ENCODE data around the gene DDX41.
A peak's percentile ranks its signal among the peaks of the same experiment; 100 is the strongest.
"Not testable (repeated sequence)": the region's sequence is repeated elsewhere in the genome, so short reads cannot be mapped to it uniquely, and the experiment has no call there.

DDX41 gene

DNA sequence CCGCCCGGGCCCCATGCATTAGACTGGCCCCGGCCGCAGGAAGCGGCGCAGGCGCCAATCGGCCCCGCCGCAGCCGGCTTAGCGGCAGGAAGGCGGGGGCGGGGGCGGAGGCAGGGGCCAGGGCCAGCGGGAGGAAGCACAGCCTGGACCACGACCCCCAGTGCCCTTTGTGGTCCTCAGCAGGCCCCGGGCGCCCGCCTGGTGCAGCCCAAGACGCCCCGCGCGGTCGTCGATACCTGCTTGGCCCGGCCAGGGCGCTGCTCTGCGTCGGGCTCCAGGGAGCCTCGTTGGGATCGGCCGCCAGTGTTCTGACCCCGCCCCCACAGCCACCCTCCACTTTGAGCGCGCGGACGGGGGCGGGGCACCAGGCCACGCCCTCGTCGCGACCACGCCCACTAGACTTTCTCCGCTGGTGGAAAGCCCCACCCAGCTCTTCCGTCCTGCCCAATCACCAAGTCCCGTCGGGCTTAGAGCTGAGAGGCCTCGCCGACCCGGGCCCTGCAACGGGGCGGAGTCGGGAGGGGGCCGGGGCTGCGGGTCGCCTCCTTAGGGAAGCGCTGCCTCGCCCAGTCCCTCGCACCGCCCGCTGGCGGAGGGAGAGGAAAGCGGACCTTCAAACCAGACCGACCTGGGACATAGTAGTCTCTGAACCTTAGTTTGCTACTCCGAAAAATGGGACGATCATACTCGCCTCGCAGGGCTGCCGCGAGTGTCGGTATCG, 19.3 kb downstream of the DDX41 start, which contains the start of gene PDLIM7:
Gene PDLIM7, minus strand, starts transcription at position 313 of the 721 bp plus-strand sequence. CDS start 1,092 bp downstream, outside the sequence.
- peak; percentile 97 for DNase-seq

- no peak for DNase-seq
Measured at GRCh38 chr5:177496727-177497291, 20.0 kb downstream of the DDX41 start.

DNA sequence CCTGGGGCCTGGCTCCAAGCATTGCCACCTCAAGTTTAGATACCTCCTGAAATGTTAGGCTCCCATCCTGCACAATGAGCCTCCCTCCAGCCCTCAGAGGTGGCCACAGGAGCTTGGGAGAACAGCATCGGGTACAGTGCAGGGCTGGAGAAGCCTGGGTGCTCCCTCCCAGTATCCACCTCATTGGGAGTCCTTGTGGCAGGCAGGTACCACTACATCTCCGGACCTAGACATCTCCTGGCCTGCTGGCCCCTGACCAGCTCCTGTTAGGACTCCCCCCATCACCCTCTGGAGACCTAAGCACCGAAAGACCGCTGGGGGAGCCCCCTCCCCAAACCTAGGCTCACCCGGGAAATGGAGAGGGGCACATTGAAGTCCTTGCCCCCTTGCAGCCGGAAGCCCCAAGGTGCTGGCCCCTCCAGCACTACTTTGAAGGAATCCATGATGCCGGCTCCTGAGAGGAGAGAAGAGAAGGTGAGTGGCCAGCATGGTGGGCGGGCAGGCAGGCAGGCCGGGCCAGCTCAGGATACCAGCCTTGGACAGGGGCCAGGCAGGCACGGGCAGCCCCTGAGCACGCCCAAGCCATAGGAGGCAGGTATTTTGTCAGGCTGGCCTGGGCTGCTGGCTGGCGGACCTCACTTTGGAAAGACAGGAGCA, 20.6 kb downstream of the DDX41 start:
- DNase-seq: no peak

DNA sequence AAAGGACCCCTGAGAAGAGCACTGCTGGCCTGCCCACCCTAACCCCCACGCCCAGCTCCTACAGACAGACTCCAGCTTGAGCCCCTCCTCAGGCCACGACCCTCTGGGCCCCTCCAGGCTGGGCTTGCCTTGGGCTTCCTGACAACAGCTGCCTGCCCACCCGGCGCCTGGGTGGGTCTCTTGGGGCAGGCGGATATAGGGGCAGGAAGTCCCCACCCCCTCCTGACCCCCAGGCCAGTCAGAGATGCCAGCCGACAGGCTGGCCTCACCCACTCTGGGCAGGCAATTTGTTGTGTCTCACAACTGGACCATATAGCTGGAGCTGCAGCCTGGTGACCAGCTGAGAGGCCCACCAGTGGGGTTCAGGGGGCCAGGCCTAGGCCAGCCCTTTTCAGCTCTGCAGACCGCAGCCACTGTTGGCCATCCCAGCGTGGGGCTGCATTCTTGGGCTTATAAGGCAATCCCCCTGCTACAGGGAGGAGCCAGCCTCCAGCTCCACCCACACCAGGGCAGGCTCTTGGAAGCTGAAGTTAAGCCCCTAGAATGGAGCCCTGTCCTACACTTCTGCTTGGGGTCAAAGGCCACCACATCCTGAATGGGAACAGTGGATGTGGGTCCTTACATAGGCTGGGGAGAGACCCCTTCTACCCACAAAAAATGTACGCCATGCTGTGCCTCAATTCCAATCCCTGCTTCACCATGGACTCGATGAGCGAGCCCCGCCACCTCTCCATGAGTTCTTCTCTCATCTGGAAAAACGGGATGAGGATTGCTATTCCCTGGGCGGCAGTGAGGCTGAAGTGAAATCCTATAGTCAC, 21.3 kb downstream of the DDX41 start:
- no peak for DNase-seq

DNA sequence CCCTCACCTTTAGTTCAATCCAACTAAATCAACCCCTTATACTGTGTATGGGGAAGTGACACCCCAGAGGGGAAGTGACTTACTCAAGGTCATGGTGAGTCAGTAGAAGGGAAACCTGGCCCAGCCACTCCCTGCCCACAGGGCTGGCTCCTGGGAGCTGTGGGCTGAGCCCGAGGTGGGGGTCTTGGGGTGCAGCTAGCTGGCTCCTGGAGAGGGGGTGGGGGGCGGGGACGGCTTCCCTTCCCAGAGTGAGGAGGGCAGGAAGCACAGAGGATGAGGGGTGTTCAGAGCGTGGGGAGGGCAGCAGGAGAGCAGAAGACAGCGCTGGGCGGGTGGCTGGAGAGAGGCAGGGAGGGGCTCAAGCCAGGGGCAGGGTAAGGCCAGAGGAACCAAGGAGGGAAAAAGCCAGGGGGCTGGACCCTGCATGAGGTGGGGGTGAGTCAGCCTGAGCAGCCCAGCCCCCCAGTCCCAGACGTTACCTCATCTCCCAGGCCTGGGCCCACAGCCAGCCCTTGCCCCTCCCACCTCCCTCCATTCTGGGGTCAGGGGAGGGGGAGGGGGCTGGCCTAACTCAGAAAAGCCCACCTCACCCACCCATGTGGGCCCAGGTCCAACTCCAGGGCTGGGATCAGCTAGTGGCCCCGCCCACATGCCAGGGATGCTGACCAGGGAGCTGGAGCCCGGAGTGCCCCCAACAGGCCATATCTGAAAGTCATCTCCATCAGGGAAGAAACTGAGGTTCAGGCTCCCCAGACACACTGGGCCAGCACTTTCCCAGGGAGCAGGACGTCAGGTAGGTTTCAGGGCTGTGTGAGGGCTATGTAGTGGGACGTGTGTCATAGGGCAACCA, 22.2 kb downstream of the DDX41 start:
- DNase-seq: peak; percentile 51

- DNase-seq: no peak
Measured at GRCh38 chr5:177493795-177494345, 22.9 kb downstream of the DDX41 start.

DNA sequence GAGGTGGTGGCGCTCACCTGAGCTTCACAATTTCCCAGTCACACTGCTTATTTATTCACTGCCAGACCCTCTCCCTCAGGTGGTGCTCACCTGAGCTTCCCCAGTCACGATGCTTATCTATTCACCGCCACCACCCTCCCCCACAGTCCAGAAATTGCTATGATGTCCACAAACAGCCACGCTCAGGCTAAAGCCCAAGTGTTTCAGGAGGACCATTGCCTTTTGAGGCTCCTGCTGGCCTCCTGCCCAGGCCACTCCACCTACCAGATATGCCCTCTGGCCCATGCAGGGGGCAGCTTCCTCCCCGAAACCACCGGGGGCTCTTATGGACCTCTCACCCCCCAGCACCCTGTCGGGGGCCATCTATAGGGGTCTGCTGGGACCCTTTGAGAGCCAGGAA, 23.9 kb downstream of the DDX41 start:
- no peak for DNase-seq

- DNase-seq: no peak
Measured at GRCh38 chr5:177491983-177492746, 24.6 kb downstream of the DDX41 start.

DNA sequence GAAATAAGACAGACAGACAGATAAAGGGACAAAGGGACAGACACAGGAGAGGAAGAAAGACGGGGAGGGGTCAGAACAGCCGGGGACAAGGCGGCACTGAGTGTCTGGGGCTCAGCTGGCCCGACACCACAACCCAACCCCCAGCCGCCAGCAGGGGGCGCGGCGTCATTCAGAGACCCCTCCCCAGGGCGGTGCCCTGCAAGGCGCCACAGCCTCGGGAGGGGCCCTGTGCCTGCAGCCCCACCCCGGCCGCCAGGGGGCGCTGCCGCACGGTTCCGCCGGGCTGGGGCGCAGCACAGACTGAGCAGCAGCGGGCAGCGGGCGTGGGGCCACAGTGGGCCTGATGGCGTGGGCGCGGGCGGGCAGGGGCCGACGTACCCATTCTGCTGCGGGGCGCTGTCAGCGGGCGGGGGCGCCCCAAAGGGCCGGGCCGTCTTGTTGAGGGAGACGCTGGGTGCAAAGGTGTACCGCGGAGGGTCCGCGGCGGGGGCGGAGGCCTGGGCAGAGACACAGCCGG, 25.3 kb downstream of the DDX41 start:
- DNase-seq: peak; percentile 54

DNA sequence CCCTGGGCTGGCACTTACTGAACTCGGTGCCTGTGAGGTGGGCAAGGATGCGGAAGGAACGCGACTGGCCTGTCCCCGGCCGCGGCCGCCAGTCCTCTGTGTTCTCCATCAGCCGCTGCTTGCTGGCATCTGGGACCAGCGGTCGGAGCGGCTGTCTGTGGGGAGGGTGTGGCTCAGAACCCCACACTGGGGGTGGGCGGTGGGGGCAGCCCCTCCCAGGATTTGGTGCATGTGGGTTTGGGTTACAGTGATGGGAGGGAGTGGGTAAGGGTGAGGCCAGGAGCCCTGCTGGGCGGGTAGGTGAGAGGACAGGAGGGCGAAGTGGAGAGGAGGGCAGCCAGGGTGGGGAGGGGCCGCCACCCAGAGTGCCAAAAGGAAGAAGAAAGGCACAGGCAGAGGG, 25.8 kb downstream of the DDX41 start:
- no peak for DNase-seq

DNA sequence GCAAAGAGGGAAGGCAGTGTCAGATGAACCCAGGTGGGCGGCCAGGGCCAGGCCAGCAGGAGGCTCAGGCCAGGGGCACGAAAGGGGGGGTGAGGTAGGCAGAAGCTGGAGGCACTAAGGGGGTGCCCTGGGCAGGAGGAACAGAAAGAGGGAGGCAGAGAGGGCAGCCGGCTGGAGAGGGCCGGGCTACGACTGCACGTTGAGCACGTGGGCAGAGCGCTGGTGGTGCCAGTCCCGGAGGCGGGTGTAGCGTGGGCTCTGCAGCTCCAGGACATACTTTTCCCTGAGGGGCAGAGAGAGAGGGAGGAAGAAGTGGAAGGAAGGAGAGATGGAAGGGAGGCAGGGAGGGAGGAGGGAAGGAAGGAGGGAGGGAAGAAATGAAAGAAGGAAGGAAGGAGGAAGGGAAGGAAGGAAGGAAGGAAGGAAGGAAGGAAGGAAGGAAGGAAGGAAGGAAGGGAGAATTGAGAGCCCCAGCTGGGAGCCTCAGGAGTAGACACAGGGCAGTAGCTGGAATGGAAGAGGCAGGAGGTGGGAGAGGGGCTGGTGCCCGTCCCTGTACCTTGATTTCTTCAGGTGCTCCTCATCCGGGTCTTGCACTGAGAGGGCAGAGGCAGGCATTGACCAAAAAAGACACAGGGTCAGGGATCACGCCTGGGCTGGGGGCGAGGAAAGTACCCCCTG, 26.3 kb downstream of the DDX41 start:
- DNase-seq: no peak

DNA sequence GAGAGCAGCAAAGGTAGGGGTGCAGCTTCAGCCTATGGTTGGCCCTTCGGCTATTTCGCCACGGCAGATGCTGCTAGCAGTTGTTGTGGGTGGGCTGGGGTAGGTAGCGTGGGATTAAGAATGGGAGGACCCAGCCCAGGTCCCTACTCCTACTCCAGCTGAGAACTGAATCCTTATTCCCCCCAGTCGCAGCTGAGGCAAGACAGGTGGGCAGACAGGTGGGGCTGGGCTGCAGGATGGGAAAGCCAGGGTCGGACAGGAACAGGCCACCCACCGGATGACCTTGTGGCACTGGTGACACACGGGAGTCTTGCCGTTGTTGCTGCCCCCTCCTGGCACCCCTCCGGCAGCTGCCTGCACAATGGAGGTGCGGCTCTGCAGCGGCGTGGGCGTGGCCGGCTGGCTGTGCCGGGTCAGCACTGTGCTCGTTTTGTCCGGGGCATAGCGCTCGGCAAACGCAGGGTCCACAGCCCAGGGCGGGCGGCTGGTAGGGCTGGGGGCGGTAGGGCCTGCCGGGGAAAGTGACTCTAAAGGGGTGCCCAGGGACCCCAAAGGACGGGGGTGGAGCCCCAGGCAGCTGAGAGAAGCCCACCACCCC, 27.5 kb downstream of the DDX41 start:
- no peak for DNase-seq

GRCh38 chr5:177487975-177488374, 28.8 kb downstream of the DDX41 start:
- DNase-seq: no peak

GRCh38 chr5:177487144-177487543, 29.6 kb downstream of the DDX41 start:
- DNase-seq: no peak

- DNase-seq: no peak
Measured at GRCh38 chr5:177486256-177486655, 30.5 kb downstream of the DDX41 start.

- DNase-seq: not testable (repeated sequence)
Measured at GRCh38 chr5:177485753-177486152, 31.0 kb downstream of the DDX41 start.

DNA sequence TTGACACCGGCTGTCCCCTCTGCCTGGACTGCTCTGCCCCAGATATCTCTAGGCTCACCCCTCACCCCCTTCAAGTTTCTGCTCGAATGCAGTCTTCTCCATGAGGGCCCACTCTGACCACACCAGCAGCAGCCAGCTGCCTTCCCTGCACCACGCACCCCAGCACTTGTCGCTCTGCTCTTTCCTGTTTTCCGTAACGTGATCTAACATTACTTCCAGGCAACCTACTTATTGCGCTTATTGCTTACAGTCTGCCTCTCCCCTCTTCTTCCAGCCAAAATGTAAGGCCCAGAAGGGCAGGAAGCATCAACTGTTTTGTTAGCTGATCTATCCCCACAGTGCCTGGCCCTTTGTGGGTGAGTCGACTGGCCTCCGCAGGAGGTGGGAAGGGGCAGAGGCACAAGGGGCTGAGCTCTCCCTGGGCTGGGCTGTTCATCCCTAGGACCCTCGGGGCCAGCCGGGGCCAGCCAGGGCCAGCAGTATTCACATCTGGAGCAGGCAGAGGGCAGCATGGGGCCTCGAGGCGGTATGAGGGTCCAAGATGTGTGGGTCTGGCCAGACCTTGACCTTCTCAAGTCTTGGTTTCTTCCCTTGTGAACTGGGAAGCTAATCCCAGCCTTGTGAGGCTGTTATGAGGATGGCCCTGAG, 31.7 kb downstream of the DDX41 start:
- no peak for DNase-seq

GRCh38 chr5:177483994-177484901, 32.5 kb downstream of the DDX41 start:
- no peak for DNase-seq

All from stimulated activated CD4-positive, alpha-beta T cell treated with anti-CD3 and anti-CD28 coated beads, Interleukin-15, amount 100 ng/mL, for 24 hours (primary cell).